ENCODE measurements around the gene MPG.
"Not testable (repeated sequence)": the region's sequence is repeated elsewhere in the genome, so short reads cannot be mapped to it uniquely, and the experiment has no call there.

The MPG gene

GRCh38 chr16:77807-78443, at the start of gene MPG:
Gene MPG (plus strand): TSS chr16:78225. CDS start chr16:78310, 85 bp downstream.
- peak; percentile 83 for DNase-seq

- not testable (repeated sequence) for DNase-seq
Measured at GRCh38 chr16:30627-31026, 47.4 kb upstream of the MPG start.

GRCh38 chr16:33154-33876, 44.7 kb upstream of the MPG start:
- not testable (repeated sequence) for DNase-seq

GRCh38 chr16:33877-34647, 44.0 kb upstream of the MPG start:
- no peak for DNase-seq

- DNase-seq, result no peak
Measured at GRCh38 chr16:34648-34987, 43.4 kb upstream of the MPG start.

GRCh38 chr16:35011-35677, 42.9 kb upstream of the MPG start:
- DNase-seq, result no peak

GRCh38 chr16:35678-36305, 42.2 kb upstream of the MPG start:
- DNase-seq, result no peak

GRCh38 chr16:36336-36984, 41.6 kb upstream of the MPG start:
- no peak for DNase-seq

- DNase-seq, result no peak
Measured at GRCh38 chr16:37511-37910, 40.5 kb upstream of the MPG start.

GRCh38 chr16:38206-38605, 39.8 kb upstream of the MPG start:
- DNase-seq, result not testable (repeated sequence)

GRCh38 chr16:38941-39892, 38.8 kb upstream of the MPG start:
- DNase-seq, result no peak

GRCh38 chr16:41439-42068, 36.5 kb upstream of the MPG start:
- DNase-seq, result no peak

- DNase-seq, result no peak
Measured at GRCh38 chr16:42069-42457, 36.0 kb upstream of the MPG start.

GRCh38 chr16:42691-43090, 35.3 kb upstream of the MPG start:
- no peak for DNase-seq

- no peak for DNase-seq
Measured at GRCh38 chr16:43294-43693, 34.7 kb upstream of the MPG start.

GRCh38 chr16:44655-45054, 33.4 kb upstream of the MPG start:
- no peak for DNase-seq

- no peak for DNase-seq
Measured at GRCh38 chr16:45454-45853, 32.6 kb upstream of the MPG start.

GRCh38 chr16:46510-46909, 31.5 kb upstream of the MPG start:
- DNase-seq, result not testable (repeated sequence)

GRCh38 chr16:47234-47633, 30.8 kb upstream of the MPG start:
- DNase-seq, result no peak

GRCh38 chr16:50769-51591, 27.0 kb upstream of the MPG start:
- no peak for DNase-seq

Measured in fibroblast of upper back skin (primary cell).